GM10266 (cell line): ENCODE data around the gene WDFY4.

ENCODE experiments used
- DNase-seq: peaks from one replicate; pipeline ENCODE4 v3.0.0; 2012; ENCODE audit errors: extremely low spot score
- CTCF ChIP-seq: IDR thresholded peaks from 2 replicates; pipeline ENCODE4 v1.5.1; 2012; ENCODE audit warnings: mild to moderate bottlenecking, low read depth; ENCODE audit not compliant: control insufficient read depth, insufficient read depth; ENCODE audit errors: missing control alignments

Gene WDFY4

GRCh38 chr10:48771234-48771633 lies 86.6 kb downstream of the WDFY4 start:
- no peak for TF ChIP-seq CTCF
- DNase-seq, result no peak

- no peak for TF ChIP-seq CTCF
- DNase-seq, result no peak
These were observed 87.4 kb downstream of the WDFY4 start for GRCh38 chr10:48772059-48772458.

- TF ChIP-seq CTCF, result no peak
- no peak for DNase-seq
These were observed 88.9 kb downstream of the WDFY4 start for GRCh38 chr10:48773580-48773979.

- no peak for DNase-seq
- TF ChIP-seq CTCF, result no peak
These were observed 89.9 kb downstream of the WDFY4 start for GRCh38 chr10:48774416-48775205.

DNA sequence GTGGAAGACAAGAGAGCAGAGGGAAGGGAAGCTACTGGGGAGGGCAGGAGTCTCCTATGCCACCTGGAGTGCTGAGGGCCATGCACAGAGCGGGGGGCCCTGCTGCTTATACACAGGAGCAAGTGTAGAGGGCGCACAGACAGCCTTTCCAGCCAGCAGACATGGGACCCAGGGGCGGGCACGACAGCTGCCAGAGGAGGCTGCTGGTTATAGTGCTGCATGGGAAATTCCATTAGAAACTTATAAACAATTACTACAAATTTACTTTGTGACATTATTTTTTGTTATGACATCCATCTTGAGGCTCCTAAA lies 90.5 kb downstream of the WDFY4 start:
- TF ChIP-seq CTCF, result no peak
- DNase-seq, result no peak

GRCh38 chr10:48776005-48776522 lies 91.4 kb downstream of the WDFY4 start:
- DNase-seq, result no peak
- TF ChIP-seq CTCF, result no peak

DNA sequence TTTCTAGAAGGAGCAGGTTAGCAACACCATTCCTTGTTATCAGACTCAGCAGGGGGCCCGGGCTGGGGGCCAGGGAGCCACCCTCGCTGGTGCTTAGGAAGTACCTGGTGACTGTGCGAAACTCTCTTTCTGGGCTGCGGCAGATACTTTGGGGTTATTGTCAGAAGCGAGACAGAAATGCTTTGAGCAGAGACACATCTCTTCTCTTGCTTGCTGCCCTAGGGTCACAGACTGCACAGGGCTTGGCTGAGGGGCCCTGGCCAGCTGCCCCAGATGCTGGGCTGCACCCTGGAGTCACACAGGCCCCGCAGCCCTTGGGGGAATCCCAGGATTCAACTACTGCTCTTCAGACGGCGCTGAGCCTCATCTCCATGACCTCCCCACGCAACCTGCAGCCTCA lies 91.9 kb downstream of the WDFY4 start:
- TF ChIP-seq CTCF, result no peak
- no peak for DNase-seq
